Occipital lobe (tissue), 2 donors: ENCODE results near the gene VANGL2. TPM values are rescaled to one million over a fixed set of nuclear protein-coding genes. Genes with fewer than 3 reads are reported as not detected.

Source experiments
- DNase-seq: peaks from one replicate; lab custom pipeline; 2025; lab: John Stamatoyannopoulos, UW
- total RNA-seq: library from RNA; depleted of rRNA; stranded (reverse); fragments of >200 nt; gene quantifications from one replicate; pipeline ENCODE4 v1.2.3, GENCODE V29; 2014

Gene VANGL2
- 12.5 TPM for total RNA-seq

DNA sequence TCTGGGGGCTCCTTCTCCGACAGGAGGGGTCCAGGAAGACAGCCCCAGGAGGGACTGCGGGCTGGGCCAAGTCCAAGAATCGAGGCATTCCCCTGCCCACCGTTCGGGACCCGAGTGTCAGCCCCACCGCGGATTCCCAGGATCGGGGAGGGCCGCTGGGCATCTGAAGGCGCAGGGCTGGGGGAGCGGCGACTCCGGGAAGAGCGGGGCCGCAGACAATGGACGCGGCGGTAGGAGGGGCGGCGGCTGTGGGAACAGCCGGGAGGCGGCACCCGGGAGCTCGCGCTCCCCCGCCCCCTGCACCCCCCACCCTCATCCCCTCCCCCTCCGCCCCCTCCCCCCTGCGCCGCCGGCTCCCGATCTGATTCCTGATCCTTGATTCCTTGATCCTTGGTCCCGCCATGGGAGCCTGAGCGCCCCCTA, at the start of gene VANGL2:
Gene VANGL2 (plus strand): TSS at position 342 of the 423 bp plus-strand sequence. CDS start 15,274 bp downstream, outside the sequence.
- peak; percentile 49 for DNase-seq

DNA sequence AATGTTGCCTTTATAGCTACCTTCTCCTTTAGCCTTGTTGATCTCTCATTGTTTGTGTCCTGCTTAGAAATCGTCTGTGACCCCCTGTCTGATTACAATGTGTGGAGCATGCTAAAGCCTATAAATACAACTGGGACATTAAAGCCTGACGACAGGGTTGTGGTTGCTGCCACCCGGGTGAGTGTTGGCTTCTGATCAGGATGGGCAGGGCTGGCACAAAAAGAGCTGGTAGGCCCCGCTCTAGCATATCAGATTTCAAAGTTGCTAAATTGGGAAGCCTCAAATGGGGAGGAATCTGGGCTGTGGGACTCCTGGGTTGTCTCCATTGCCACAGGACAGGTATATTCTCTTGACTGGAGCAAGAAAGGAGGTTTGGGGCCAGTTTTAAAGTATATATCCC, 48.7 kb upstream of the VANGL2 start:
- no peak for DNase-seq

DNA sequence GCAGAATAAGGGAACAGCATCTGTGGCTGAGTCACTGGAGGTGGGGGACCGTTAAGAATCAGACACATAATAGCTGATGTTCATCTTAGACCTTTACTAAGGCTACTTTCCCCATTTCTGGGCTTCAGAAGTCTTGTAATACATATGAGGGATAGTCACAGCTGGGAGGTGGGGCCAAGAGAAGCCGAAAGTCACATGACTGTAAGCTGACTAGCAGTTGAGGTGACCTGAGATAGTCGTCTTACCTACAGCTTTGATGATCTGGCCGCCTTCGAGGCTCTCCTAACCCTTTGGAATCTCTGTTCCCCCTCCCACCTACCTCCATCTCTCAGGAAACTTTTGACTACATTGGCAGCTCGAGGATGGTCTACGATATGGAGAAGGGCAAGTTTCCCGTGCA, 47.8 kb upstream of the VANGL2 start:
- no peak for DNase-seq

DNA sequence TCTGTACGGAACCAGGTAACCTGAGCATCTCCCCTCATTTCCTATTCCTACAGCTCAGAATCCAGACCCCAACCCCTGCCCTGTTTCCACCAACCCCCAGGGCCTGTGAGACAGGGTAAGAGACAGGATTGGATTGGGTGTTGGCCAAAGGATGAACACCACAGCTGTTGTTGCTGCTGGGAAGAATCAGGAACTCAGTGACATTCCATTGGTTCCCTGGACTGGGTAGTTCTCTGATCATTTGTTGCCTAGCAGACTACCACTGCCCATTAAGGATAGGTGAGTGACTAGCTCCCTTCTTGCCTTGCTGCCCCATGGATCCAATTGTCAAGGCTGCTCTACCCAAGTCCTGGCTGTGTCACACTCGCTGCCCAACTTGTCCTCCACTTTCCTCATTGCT, 47.1 kb upstream of the VANGL2 start:
- no peak for DNase-seq

DNA sequence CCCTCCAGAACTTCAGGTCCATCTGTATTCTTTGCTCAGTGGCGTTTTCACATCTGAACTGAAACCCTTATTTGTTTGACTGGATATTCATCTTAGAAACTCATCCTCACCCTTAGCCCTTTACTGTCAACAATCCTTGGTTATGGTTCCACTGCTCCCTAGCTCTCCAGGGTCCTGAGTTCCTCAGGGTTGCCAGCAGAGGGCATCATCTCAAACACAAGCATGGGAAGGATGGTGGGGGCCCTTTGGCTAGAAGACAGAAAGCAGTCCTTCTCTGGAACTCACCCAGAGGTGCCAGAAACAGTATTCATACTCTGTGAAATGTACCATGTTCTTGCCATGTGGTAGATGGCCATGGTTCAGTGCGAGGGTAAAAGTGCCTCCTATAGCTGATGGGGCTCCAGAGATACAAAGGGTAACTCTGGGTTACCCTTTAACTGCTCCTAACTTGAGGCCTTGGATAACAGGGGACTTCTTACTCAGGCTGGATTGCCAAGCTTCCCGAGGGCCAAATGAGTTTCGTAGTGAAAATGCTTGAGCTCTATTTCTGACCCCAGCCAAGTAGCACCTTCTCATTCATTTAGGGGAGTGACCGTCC, 45.9 kb upstream of the VANGL2 start:
- no peak for DNase-seq

DNA sequence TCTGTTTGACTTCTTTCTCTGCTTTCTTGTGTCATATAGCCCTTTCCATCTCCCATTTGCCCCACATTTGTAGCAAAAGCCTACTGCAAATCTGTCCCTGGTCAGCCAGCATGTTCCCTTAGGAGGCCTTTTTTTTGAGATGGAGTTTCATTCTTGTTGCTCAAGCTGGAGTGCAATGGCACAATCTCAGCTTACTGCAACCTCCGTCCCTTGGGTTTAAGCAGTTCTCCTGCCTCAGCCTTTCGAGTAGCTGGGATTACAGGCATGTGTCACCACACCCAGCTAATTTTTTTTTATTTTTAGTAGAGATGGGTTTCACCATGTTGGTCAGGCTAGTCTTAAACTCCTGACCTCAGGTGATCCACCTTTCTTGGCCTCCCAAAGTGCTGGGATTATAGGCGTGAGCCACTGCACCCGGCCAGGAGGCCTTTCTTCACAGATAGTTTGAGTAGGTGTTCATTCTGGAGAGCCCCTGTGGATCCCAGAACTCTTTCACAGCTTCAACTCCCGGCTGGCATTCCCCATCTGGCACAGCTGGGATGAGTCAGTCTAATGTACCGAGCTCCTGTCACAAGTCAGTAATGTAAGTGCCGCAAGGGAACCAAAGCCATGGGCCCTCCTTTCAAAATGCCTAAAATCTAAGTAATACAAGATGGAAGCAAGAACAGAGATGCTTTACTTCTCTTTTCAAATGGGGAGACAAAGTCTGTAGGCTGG, 42.9 kb upstream of the VANGL2 start:
- no peak for DNase-seq

DNA sequence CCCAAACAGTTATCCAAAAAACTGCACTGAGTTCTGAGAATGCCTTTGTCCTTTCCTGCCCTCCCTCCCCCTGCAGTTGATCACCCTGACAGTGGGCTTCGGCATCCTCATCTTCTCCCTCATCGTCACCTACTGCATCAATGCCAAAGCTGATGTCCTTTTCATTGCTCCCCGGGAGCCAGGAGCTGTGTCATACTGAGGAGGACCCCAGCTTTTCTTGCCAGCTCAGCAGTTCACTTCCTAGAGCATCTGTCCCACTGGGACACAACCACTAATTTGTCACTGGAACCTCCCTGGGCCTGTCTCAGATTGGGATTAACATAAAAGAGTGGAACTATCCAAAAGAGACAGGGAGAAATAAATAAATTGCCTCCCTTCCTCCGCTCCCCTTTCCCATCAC, 42.3 kb upstream of the VANGL2 start:
- DNase-seq: no peak

DNA sequence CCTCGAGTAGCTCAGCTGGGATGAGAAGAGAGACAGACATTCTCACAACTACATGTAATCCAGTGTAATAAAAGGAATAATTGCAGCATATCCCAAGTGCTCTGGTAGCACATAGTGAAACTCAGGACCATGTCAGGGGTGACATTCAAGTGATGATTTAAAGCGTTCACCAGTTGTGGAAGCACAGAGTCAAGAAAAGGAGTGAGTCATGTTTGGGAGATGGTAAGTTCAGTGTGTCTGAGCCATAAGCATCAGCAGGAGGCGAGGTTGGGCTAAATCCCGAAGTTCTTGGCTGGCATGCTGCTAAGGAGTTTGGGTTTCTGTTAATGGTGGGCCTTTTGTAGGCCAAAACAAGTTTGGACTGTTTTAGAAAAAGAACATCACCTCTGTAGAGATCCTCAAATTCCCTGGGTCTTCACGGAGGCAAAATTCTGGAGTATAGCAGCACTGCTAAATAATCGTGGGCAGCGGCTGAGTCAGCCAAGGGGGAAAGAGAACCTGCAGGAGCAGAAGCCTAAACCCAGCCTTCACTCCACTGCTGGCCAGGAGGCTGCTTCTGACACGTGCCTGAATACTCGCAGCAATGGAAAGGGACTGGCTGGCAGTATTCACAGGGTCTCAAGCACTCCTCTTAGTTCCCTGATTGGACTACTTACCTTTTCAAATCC, 40.7 kb upstream of the VANGL2 start:
- DNase-seq: peak; percentile 18

DNA sequence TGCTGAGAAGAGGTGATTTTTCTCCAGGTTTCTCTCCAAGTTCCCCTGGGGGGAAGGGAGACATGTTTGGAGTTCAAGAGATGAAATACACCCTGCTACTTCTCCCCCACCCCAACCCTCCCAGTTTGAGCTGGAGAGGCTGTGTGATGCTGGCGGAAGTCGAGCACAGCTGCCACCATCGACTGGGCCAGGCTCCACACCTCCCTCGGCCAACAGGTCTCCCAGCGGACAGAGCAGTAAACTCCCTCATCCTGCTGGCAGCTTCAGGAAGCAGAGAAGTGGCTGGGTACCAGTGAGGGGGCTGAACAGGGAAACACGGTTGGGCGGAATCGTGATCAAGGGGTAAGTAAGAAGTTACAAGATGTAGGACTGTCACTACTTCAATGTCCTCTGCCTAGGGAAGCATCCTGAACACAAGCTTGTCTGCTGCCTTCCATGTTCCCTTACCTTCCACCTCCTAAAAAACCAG, 40.1 kb upstream of the VANGL2 start:
- no peak for DNase-seq

DNA sequence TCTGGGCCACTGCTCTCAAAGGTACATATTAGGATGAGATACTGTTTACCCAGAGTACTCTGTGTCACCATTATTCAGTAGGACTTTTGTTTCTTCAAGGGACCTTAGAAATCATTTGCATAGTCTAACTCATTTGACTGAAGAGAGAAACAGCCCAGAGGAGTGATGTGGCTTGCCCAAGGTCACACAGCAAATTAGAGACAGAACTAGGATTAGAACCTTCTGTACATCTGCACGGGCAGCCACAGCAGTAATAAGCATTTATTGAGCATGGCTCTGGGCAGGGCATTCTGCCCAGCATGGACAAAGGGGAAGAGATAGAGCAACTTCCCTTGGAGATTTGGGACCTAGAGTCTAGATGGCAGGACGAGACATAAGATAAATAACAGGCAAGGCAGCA, 39.2 kb upstream of the VANGL2 start:
- no peak for DNase-seq

DNA sequence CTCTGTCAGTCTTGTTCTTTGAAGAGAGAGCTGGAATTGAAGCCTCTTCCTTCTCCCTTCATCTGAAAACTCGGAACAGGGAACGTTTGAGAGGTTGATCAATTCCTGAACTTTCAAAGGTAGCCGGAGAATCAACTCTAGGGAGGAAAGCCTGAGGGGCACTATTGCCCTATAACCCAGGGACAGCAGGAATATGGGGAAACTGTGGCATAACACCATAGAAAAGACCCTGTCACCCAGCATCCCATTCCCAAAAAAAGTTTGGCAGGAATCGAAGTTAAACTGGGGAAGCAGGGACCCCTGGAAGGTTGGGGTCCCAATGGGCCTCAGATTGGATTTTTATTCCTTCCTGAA, 38.6 kb upstream of the VANGL2 start:
- DNase-seq: no peak

DNA sequence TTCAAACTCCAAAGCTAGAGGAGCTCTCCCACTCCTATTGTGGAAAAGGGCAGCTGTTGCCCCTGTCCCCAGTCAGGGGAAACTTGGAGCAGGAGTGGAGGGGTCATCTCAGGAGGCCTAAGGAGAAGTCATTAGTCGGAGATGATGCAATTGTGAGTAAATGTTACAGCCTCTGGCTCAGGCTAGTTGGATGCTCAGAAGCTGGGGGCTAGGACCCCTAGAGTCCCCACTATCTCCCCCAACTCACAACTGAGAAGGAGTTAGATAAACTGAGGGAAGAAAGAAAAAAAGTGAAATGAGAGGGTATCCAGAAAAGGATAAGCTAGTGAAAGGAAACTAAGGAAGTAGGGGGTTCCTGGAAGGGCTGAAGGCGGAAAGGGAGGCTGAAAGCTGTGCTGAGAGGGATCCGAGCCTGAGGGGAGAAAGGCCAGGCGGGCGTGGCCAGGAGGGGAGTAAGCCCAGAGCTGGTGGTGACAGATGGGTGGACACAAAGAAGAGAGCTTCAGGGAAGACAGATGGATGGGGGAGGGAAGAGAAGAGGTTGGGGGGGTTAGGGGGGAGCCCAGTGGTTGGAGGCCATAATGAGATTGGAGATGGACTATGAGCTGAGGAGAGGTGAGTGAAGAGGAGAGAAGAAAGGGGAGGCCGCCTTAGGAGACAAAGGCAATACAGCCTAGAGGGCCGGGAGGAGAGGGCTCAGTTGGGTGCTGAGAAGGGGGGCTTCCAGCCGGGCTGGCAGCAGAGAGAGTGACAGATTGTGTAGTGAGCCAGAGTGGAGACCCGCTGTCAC, 38.0 kb upstream of the VANGL2 start:
- DNase-seq: no peak

DNA sequence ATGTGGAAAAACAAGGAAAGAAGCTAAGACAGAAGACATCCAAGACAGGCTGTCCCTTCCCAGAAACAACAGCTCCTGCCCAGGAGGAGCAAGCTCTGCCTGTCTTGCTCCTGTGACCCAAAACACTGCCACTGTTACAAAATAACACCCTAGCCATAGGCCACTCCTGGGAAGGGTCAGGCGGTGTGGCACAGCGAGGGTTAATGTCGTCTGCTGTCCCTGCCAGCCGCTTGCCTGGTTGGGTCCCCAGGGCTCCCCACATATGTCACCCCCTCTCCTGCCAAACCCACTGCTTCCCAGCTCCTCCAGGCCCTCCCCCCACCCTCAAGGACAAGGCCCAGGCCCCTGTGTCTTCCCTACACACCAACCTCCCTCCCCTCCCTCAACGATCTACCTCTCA, 37.4 kb upstream of the VANGL2 start:
- no peak for DNase-seq

DNA sequence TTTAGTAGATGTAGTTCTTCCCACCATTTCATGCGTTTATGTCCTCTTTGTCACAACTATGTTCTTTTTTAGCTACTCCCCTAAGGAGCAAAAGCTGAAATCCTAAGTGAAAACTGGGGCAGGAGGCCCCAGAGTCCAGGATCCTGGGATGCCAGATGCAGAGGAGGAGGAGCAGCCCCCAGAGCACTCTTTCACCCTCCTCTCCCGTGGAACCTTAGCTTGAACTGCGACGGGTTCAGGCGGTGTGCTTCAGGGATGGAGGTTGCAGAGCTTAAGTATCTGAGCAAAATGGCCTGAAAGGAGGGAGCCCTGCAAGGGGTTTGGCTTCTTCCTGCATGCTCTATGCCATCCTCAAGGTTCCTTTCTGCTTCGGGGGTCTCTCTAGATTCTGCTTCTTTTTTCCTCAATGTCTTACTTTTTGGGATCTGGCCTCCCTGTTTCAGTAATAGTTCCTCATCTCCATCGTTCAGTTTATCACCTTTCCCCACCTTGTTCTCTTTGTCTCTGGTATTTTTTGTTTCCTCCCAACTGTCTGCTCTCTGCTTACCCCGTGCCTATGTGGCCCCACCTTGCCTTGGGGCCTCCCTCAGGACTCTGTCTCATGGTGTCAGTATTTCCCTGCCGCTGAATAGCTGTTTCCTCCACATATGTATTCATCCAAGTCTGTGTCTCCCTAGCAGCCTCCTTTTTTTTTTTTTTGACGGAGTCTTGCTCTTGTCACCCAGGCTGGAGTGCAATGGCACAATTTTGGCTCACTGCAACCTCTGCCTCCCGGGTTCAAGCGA, 36.2 kb upstream of the VANGL2 start:
- DNase-seq: no peak

DNA sequence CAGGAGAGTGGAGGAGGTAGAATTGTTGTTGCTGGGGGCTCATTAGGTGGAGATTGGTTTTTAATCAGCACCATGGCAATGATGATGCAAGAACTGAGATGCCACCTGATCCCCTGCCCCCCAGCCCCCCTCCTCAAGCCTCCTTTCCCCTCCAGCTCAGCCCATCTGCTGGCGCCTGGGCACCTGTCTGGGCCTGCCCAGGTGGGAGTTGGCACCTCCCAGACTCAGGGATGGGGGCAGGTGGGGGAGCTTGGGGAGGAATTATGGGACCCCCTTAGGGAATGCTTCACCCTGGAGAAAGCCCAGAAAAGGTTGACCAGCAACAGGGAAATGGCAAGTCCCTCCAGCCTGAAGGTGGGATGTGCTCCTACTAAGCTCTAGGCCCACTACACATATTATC, 35.0 kb upstream of the VANGL2 start:
- no peak for DNase-seq

DNA sequence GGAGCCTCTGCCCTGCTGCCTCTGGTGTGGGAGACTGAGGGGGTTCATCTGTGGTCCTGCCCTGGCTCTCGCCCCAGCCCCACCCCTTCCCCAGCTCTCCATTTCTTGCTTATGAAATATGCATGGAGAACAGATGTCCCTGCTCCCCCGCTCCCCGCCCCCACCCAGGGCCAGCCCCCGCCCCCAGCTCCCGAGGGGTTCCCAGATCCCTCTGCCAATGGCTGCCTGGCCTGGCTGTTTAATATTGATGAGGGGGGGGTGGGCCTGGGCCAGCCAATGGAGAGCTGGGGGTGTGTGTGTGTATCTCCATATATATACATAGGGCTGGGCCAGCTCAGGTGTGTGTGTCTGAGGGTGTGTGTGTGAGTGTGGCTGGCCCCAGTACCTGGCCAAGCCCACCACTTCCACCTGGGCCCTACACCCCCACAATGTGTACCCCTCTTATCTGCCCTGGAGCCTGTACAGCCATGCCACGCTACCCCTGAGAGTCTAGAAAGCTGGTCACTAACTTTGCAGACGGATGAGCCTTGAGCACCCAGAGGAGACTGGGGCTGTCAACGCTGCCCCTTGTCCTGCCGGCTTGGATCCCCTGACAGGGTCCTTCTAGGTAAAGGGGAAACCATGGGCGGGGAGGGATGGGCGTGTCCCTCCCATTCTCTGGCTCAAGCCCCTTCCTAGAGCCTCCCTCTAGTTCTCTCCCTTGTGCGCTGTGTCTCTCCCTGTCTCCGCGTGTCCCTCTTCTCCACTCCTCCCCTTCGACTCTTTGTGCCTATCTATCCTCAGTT, 33.4 kb upstream of the VANGL2 start, which contains the start of gene NHLH1:
Gene NHLH1 (plus strand): TSS at position 341 of the 785 bp plus-strand sequence. CDS start 3,661 bp downstream, outside the sequence.
- DNase-seq: no peak

DNA sequence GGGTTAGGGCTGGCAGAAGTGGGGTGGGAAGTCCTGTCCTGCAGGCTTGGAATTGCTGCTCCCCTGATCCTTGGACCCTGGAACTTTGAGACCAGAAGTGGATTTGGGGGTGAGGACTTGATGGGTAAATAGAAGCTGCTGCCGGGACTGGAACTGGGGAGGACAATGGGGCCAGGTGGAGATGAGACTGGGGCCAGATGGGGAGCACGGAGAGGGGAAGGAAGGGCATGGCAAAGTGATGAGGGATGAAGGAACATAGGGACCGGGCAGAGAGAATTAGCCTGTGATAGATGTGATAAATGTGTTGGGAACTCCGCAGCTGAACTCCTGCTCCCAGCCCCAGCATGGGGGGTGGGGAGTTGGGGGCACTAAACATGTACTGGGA, 32.9 kb upstream of the VANGL2 start:
- no peak for DNase-seq

DNA sequence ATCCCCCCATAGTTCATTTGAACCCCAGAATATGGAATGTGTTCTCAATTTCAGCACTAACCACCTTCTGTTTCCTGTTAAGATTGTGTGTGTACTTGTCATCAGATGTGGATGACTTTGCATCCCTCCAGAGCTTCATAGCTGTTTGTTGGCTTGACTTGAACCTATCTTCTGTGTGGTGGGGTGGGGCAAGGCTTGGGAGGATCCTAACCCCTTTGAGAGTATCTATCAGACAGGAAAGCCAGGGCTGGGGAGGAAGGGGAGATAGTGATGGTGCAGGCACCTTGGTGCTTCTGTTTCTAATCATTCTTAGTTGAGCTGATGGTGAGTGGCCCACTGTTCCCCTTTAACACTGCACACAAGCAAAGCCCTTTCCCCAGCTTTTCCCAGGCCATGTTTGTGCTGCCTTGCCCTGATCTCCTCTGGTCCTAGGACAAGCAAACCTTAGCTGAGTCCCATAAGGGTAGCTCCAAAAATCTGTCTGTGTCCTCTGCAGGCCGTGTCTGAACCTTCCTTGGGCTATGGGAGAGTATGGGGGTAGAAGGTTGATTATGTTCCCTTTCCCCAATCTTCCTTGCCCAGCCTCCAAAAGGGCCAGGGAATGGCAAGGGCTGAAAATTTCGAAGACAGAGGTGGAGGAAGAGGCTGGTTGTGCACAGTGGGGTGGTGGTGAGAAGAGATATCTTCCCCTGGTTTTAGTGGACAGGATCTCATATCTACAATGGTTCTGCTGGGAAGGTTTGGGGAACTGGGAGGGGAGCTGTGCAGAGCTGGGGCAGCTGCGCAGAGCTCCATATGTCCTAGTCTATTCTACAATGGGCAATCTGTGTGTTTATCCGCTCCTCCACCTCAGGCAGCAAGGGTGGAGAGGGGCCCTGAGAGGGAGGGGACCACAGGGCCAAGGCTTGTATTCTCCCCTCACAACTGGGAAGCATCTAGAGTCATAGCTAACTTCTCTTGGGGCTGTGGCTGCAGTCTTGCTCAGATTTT, 32.1 kb upstream of the VANGL2 start:
- no peak for DNase-seq

DNA sequence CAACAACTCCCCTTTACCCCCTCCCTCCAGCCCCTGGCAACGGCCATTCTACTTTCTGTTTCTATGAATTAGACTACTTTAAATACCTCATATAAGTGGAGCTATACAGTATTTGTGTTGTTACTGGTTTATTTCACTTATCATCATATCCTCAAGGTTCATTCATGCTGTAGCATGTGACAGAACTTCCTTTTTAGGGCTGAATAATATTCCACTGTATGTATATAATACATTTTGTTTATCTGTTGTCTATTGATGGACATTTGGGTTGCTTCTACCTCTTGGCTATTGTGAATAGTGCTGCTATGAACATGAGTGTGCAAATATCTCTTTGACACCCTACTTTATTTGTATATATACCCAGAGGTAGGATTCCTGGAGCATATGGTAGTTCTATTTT, 31.3 kb upstream of the VANGL2 start:
- DNase-seq: no peak
